MCF 10A (cell line): ENCODE results near the gene PMPCA. TPM values are rescaled to one million over a fixed set of nuclear protein-coding genes. Genes with fewer than 3 reads are reported as not detected.

Experiments used
- BruUV-seq: library from RNA; stranded (reverse); fragments of 400-500 nt; replicated peaks from 2 replicates; lab custom pipeline; 2021; lab: Mats Ljungman, UMichigan
- CTCF ChIA-PET: fragments of 300-600 bp; sonication (Branson Sonifier 250); formaldehyde crosslinking; extraction: SDS; loops from one replicate; lab custom pipeline; 2021; ENCODE audit warnings: antibody characterized with exemption, inconsistent platforms; lab: Yijun Ruan, JAX
- POLR2A ChIA-PET: fragments of 300-600, 350-650 bp; sonication (Branson Sonifier 250); formaldehyde crosslinking; extraction: SDS; loops from one replicate; lab custom pipeline; 2020; ENCODE audit warnings: antibody characterized with exemption, inconsistent platforms; lab: Yijun Ruan, JAX
- DNase-seq: peaks from one replicate; pipeline ENCODE4 v3.0.0-alpha.2; 2018; ENCODE audit not compliant: unreplicated experiment
- H3K27ac Mint-ChIP-seq: one replicate; pipeline ENCODE4 v1.8.0; 2022; ENCODE audit warnings: mild to moderate bottlenecking, low read depth, mixed read lengths; ENCODE audit not compliant: unreplicated experiment
- H3K27me3 Mint-ChIP-seq: one replicate; pipeline ENCODE4 v1.8.0; 2022; ENCODE audit warnings: mixed read lengths; ENCODE audit not compliant: insufficient read depth, unreplicated experiment
- H3K36me3 Mint-ChIP-seq: one replicate; pipeline ENCODE4 v1.8.0; 2022; ENCODE audit warnings: mild to moderate bottlenecking, moderate library complexity, mixed read lengths; ENCODE audit not compliant: insufficient read depth, unreplicated experiment
- H3K4me1 Mint-ChIP-seq: one replicate; pipeline ENCODE4 v1.8.0; 2022; ENCODE audit warnings: mixed read lengths; ENCODE audit not compliant: insufficient read depth, unreplicated experiment
- H3K4me3 Mint-ChIP-seq: one replicate; pipeline ENCODE4 v1.8.0; 2022; ENCODE audit warnings: mild to moderate bottlenecking, moderate library complexity, mixed read lengths; ENCODE audit not compliant: unreplicated experiment
- H3K9me3 Mint-ChIP-seq: one replicate; pipeline ENCODE4 v1.8.0; 2022; ENCODE audit warnings: mixed read lengths; ENCODE audit not compliant: unreplicated experiment
- CTCF ChIP-seq: fragments of 200-600 bp; IDR thresholded peaks from one replicate; pipeline ENCODE4 v1.8.0; 2022; ENCODE audit warnings: antibody characterized with exemption, mild to moderate bottlenecking; ENCODE audit not compliant: unreplicated experiment
- intact Hi-C: fragments of 100-400 bp; cut with micrococcal nuclease; formaldehyde crosslinking; loops from 2 replicates; pipeline ENCODE4 v1.14.1; 2022
- total RNA-seq: library from RNA; stranded (reverse); gene quantifications from 2 replicates; pipeline ENCODE4 v1.2.3, GENCODE V29; 2022

The PMPCA gene
- total RNA-seq, 1 experiment from 2014 or later = 66.3 TPM

GRCh38 chr9:136385015-136385414, 25.4 kb upstream of the PMPCA start:
- BruUV-seq = no TSS peak
- POLR2A ChIA-PET = interaction anchor here (0.8 to 1.1 kb wide), 2 partner anchors 8 to 40 kb away, joined by 3 read pairs; no protein-coding TSS in a partner anchor
- Mint-ChIP-seq H3K4me1 (no peaks in the 10 kb centered on the region), H3K4me3 (no peak overlapping the region), H3K27me3 (no peaks in the 10 kb centered on the region), H3K9me3 (no peaks in the 10 kb centered on the region), H3K36me3 (peaks cover 69% of the 10 kb centered on the region), H3K27ac (no peak overlapping the region)
- CTCF ChIA-PET = interaction anchor here (1.3 kb wide), 1 partner anchor 22 kb away, joined by 4 read pairs; the partner anchor contains the start of gene DNLZ
- no peak for TF ChIP-seq CTCF
- no peak for DNase-seq
- intact Hi-C loops = no loop called here

GRCh38 chr9:136386018-136386417, 24.4 kb upstream of the PMPCA start:
- Mint-ChIP-seq H3K4me1 (no peaks in the 10 kb centered on the region), H3K36me3 (peaks cover 79% of the 10 kb centered on the region), H3K27ac (no peak overlapping the region), H3K4me3 (no peak overlapping the region), H3K9me3 (no peaks in the 10 kb centered on the region), H3K27me3 (no peaks in the 10 kb centered on the region)
- intact Hi-C loops = no loop called here
- CTCF ChIA-PET = interaction anchor here (1.3 kb wide), 1 partner anchor 23 kb away, joined by 4 read pairs; the partner anchor contains the start of gene DNLZ
- POLR2A ChIA-PET = no interaction called here
- TF ChIP-seq CTCF = no peak
- DNase-seq = no peak
- BruUV-seq = no TSS peak

- no TSS peak for BruUV-seq
- Mint-ChIP-seq H3K4me3 (no peak overlapping the region), H3K36me3 (peaks cover 81% of the 10 kb centered on the region), H3K27ac (no peak overlapping the region), H3K27me3 (no peaks in the 10 kb centered on the region), H3K4me1 (no peaks in the 10 kb centered on the region), H3K9me3 (no peaks in the 10 kb centered on the region)
- intact Hi-C loops = no loop called here
- ChIA-PET CTCF (interaction anchor here (2.4 kb wide), 1 partner anchor 24 kb away, joined by 9 read pairs; the partner anchor contains the start of gene DNLZ), POLR2A (no interaction called here)
- TF ChIP-seq CTCF = no peak
- DNase-seq = no peak
These were observed 23.2 kb upstream of the PMPCA start for GRCh38 chr9:136387217-136387616.

GRCh38 chr9:136389396-136389795, 21.1 kb upstream of the PMPCA start:
- intact Hi-C loops = no loop called here
- Mint-ChIP-seq H3K27ac (no peak overlapping the region), H3K27me3 (no peaks in the 10 kb centered on the region), H3K9me3 (no peaks in the 10 kb centered on the region), H3K4me3 (no peak overlapping the region), H3K4me1 (no peaks in the 10 kb centered on the region), H3K36me3 (peaks cover 85% of the 10 kb centered on the region)
- CTCF ChIA-PET = interaction anchor here (0.6 to 2.4 kb wide), 7 partner anchors 11 to 283 kb away, joined by 3 to 9 read pairs (median 4); partner anchors contain the start of gene DNLZ
- TF ChIP-seq CTCF = no peak
- POLR2A ChIA-PET = no interaction called here
- BruUV-seq = no TSS peak
- no peak for DNase-seq
